Stimulated activated CD4-positive, alpha-beta T cell treated with anti-CD3 and anti-CD28 coated beads, Interleukin-12 subunit alpha, Interleukin-12 subunit beta, amount 100 ng/mL, for 4 hours (primary cell): ENCODE results near the gene STH.
"Not testable (repeated sequence)": the region's sequence is repeated elsewhere in the genome, so short reads cannot be mapped to it uniquely, and the experiment has no call there.

Experiments used
- DNase-seq: peaks from one replicate; pipeline ENCODE4 v3.0.0-alpha.2; 2020

The STH gene

DNA sequence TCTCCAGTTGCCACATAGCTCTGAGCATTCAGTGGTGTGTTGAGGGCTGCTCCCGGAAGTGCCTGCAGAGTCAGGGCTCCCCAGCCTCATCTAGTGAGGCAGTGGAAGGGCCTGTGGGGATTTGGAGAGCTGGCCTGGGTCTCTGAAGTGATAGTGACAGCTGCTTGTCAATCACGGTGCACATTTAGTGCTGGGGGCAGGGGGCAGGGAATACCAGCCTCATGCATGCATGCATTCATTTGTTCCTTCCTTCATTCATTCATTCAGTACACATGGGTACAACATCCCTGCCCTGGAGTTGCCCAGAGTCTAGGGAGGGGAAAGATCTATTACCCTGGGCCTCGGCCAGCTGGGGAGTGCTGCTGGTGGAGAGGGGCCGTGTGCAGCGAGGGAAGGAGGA is 11.3 kb upstream of the STH start:
- DNase-seq = no peak

DNA sequence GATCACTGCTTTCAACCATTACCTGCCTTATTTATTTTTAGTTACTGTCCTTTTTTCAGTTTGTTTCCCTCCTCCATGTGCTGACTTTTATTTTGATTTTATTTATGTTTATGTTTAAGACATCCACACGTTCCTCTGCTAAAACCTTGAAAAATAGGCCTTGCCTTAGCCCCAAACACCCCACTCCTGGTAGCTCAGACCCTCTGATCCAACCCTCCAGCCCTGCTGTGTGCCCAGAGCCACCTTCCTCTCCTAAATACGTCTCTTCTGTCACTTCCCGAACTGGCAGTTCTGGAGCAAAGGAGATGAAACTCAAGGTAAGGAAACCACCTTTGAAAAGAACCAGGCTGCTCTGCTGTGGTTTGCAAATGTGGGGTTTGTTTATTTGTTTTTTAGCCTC is 9.3 kb upstream of the STH start:
- DNase-seq = no peak

DNA sequence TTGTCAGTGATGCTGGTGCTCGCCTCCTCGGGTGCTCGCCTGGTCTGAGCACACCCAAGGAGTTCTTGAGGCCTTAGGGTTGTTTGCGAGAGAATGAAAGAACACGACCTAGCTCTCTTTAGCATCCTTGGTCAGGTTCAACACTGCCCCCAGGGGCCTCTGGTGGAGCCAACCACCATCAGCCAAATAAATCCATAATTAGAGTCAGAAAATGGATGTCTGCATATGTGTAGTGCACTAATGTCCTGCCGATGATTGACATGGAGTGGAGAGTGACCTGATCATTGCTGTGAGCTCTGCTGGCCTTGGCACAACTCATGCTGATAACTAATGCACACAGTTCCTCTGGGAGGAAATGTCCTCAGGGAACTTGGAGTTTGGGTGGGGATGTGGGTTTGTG is 8.2 kb upstream of the STH start:
- no peak for DNase-seq

DNA sequence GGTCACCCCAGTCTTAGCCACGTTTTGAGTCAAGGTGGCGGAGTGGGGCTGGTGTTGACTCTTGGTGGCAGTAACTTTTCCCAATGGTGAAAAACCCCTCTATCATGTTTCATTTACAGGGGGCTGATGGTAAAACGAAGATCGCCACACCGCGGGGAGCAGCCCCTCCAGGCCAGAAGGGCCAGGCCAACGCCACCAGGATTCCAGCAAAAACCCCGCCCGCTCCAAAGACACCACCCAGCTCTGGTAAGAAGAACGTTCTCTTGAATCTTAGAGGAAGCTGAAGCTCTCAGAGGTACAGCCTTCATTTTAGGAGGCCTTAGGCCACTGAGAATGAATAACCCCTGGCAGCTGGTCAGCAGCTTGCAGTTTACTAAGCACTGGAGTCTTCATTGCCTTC is 7.7 kb upstream of the STH start:
- DNase-seq = no peak

DNA sequence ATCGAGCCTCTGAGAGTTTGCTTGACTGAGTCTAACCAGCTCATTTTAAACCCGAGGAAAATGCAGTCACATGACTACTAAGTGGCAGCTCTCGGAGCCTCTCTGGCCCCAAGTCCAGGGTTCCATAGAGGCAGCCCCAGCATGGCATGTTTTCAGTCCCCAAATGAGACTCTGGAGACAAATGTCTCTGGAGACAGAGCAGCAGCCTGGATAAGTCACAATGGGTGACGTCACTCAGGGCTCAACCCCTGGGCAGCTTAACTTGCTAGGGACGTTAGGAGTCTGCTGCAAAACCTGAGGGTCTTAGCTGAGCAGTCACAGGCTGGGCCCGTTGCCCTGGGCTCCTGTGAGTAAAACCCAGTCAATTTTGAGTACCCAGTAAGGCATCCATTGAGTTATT is 6.9 kb upstream of the STH start:
- no peak for DNase-seq

DNA sequence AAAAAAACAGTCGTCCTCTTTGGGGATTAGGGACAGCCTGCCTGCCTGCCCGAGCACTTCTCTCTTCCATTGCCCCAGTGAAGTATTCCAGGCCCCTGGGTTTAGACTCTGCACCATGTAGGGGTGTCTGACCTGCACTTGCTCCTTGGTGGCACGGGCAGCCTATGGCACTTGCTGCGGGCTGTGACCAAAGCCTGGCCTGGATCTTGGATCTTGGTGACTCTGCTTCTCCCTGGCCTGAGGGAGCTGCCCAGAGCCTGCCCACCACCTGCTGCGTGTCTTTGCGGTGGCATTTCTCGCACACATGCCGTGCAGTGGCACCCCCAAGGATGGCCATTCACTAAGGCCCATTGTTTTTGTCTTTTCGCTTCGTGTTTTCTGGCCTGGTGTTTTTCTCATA is 6.1 kb upstream of the STH start:
- DNase-seq = no peak

DNA sequence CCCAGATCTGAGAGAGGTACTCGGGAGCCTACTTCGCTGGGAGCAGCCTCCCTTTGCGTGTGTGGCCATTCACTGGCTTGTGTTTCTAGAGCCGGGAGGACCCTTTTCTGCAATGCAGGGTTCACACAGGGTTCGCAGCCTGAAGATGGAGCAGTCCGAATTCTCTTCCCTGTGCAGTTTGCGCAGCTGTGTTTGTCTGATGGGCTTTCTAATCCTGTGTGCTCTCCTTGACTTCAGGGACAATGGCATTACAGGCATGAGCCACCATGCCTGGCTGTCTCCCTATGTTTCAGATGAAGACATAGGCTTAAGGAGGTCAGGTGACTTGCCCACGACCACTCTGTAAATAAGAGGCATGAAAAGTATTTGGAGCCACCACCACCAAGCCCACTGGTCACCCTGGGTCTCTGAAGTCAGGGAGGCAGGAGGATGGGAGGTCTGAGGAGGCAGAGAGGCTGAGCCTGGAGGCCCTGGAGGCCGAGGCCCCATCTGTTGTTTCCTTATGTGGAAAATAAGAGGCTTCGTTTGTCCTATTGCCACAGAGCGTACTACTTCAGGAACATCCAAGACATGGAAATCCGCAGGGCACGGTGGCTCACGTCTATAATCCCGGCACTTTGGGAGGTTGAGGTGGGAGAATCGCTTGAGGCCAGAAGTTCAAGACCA is 5.0 kb upstream of the STH start:
- no peak for DNase-seq

DNA sequence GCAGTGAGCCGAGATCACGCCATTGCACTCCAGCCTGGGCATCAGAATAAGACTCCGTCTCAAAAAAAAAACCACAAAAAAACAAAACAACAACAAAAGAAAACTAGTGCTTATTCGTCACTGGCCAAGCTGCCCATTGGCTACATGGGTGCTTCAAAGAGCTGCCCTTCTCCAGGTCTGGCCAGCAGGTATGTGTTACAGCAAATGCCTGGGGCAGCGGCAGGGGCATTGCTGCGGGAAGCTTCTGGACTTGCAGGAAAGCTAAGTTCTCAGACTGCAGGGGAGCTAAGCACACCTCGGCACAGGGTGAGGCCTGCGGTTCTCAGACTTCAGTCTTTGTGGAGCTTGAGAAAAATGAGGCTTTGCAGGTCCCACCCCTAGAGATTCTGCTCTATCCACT is 4.1 kb upstream of the STH start:
- DNase-seq = no peak

DNA sequence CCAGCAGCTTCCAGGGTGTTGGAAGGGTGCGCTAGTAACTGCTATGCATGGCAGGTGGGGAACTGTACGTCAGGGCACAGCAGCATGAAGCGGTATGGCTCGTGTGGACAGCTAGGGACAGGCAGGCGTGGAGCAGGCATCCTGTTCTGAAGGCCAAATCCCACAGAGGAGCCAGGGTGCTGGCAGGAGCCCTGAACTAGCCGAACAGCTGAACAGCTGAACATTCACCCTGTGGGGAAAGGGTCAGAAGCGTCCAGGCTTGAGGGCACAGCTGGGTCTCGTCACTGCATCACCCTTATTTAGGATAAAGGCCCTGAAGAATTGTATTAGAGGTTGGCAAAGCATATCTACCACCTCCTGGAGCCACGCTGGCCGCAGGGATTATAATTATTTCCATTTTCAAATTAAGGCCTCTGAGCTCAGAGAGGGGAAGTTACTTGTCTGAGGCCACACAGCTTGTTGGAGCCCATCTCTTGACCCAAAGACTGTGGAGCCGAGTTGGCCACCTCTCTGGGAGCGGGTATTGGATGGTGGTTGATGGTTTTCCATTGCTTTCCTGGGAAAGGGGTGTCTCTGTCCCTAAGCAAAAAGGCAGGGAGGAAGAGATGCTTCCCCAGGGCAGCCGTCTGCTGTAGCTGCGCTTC is 3.3 kb upstream of the STH start:
- no peak for DNase-seq

DNA sequence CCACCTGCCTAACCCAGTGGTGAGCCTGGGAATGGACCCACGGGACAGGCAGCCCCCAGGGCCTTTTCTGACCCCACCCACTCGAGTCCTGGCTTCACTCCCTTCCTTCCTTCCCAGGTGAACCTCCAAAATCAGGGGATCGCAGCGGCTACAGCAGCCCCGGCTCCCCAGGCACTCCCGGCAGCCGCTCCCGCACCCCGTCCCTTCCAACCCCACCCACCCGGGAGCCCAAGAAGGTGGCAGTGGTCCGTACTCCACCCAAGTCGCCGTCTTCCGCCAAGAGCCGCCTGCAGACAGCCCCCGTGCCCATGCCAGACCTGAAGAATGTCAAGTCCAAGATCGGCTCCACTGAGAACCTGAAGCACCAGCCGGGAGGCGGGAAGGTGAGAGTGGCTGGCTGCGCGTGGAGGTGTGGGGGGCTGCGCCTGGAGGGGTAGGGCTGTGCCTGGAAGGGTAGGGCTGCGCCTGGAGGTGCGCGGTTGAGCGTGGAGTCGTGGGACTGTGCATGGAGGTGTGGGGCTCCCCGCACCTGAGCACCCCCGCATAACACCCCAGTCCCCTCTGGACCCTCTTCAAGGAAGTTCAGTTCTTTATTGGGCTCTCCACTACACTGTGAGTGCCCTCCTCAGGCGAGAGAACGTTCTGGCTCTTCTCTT is 2.6 kb upstream of the STH start:
- no peak for DNase-seq

DNA sequence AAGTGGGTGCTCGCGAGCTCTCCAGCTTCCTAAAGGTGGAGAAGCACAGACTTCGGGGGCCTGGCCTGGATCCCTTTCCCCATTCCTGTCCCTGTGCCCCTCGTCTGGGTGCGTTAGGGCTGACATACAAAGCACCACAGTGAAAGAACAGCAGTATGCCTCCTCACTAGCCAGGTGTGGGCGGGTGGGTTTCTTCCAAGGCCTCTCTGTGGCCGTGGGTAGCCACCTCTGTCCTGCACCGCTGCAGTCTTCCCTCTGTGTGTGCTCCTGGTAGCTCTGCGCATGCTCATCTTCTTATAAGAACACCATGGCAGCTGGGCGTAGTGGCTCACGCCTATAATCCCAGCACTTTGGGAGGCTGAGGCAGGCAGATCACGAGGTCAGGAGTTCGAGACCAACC is 1.9 kb upstream of the STH start:
- no peak for DNase-seq

DNA sequence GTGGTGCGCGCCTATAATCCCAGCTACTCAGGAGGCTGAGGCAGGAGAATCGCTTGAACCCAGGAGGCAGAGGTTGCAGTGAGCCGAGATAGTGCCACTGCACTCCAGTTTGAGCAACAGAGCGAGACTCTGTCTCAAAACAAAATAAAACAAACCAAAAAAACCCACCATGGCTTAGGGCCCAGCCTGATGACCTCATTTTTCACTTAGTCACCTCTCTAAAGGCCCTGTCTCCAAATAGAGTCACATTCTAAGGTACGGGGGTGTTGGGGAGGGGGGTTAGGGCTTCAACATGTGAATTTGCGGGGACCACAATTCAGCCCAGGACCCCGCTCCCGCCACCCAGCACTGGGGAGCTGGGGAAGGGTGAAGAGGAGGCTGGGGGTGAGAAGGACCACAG is 1.4 kb upstream of the STH start:
- DNase-seq = no peak

DNA sequence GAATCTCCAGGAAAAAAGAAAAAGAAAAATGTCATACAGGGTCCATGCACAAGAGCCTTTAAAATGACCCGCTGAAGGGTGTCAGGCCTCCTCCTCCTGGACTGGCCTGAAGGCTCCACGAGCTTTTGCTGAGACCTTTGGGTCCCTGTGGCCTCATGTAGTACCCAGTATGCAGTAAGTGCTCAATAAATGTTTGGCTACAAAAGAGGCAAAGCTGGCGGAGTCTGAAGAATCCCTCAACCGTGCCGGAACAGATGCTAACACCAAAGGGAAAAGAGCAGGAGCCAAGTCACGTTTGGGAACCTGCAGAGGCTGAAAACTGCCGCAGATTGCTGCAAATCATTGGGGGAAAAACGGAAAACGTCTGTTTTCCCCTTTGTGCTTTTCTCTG is 845 bp downstream of the STH start:
- DNase-seq = no peak

DNA sequence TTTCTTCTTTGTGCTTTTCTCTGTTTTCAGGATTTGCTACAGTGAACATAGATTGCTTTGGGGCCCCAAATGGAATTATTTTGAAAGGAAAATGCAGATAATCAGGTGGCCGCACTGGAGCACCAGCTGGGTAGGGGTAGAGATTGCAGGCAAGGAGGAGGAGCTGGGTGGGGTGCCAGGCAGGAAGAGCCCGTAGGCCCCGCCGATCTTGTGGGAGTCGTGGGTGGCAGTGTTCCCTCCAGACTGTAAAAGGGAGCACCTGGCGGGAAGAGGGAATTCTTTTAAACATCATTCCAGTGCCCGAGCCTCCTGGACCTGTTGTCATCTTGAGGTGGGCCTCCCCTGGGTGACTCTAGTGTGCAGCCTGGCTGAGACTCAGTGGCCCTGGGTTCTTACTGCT is 1.2 kb downstream of the STH start:
- DNase-seq = no peak

DNA sequence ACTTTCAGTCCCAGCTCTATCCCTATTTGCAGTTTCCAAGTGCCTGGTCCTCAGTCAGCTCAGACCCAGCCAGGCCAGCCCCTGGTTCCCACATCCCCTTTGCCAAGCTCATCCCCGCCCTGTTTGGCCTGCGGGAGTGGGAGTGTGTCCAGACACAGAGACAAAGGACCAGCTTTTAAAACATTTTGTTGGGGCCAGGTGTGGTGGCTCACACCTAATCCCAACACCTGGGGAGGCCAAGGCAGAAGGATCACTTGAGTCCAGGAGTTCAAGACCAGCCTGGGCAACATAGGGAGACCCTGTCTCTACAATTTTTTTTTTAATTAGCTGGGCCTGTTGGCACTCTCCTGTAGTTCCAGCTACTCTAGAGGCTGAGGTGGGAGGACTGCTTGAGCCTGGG is 1.7 kb downstream of the STH start:
- DNase-seq = no peak

DNA sequence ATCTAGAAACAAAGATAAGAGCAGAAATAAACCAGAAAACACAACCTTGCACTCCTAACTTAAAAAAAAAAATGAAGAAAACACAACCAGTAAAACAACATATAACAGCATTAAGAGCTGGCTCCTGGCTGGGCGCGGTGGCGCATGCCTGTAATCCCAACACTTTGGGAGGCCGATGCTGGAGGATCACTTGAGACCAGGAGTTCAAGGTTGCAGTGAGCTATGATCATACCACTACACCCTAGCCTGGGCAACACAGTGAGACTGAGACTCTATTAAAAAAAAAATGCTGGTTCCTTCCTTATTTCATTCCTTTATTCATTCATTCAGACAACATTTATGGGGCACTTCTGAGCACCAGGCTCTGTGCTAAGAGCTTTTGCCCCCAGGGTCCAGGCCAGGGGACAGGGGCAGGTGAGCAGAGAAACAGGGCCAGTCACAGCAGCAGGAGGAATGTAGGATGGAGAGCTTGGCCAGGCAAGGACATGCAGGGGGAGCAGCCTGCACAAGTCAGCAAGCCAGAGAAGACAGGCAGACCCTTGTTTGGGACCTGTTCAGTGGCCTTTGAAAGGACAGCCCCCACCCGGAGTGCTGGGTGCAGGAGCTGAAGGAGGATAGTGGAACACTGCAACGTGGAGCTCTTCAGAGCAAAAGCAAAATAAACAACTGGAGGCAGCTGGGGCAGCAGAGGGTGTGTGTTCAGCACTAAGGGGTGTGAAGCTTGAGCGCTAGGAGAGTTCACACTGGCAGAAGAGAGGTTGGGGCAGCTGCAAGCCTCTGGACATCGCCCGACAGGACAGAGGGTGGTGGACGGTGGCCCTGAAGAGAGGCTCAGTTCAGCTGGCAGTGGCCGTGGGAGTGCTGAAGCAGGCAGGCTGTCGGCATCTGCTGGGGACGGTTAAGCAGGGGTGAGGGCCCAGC is 2.6 kb downstream of the STH start:
- DNase-seq = no peak

DNA sequence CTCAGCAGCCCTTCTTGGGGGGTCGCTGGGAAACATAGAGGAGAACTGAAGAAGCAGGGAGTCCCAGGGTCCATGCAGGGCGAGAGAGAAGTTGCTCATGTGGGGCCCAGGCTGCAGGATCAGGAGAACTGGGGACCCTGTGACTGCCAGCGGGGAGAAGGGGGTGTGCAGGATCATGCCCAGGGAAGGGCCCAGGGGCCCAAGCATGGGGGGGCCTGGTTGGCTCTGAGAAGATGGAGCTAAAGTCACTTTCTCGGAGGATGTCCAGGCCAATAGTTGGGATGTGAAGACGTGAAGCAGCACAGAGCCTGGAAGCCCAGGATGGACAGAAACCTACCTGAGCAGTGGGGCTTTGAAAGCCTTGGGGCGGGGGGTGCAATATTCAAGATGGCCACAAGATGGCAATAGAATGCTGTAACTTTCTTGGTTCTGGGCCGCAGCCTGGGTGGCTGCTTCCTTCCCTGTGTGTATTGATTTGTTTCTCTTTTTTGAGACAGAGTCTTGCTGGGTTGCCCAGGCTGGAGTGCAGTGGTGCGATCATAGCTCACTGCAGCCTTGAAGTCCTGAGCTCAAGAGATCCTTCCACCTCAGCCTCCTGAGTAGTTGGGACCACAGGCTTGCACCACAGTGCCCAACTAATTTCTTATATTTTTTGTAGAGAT is 3.4 kb downstream of the STH start:
- peak; percentile 59 for DNase-seq

DNA sequence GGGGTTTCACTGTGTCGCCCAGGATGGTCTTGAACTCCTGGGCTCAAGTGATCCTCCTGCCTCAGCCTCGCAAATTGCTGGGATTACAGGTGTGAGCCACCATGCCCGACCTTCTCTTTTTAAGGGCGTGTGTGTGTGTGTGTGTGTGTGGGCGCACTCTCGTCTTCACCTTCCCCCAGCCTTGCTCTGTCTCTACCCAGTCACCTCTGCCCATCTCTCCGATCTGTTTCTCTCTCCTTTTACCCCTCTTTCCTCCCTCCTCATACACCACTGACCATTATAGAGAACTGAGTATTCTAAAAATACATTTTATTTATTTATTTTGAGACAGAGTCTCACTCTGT is 3.9 kb downstream of the STH start:
- no peak for DNase-seq

DNA sequence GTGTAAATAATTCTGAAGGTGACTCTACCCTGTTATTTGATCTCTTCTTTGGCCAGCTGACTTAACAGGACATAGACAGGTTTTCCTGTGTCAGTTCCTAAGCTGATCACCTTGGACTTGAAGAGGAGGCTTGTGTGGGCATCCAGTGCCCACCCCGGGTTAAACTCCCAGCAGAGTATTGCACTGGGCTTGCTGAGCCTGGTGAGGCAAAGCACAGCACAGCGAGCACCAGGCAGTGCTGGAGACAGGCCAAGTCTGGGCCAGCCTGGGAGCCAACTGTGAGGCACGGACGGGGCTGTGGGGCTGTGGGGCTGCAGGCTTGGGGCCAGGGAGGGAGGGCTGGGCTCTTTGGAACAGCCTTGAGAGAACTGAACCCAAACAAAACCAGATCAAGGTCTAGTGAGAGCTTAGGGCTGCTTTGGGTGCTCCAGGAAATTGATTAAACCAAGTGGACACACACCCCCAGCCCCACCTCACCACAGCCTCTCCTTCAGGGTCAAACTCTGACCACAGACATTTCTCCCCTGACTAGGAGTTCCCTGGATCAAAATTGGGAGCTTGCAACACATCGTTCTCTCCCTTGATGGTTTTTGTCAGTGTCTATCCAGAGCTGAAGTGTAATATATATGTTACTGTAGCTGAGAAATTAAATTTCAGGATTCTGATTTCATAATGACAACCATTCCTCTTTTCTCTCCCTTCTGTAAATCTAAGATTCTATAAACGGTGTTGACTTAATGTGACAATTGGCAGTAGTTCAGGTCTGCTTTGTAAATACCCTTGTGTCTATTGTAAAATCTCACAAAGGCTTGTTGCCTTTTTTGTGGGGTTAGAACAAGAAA is 5.1 kb downstream of the STH start:
- no peak for DNase-seq

DNA sequence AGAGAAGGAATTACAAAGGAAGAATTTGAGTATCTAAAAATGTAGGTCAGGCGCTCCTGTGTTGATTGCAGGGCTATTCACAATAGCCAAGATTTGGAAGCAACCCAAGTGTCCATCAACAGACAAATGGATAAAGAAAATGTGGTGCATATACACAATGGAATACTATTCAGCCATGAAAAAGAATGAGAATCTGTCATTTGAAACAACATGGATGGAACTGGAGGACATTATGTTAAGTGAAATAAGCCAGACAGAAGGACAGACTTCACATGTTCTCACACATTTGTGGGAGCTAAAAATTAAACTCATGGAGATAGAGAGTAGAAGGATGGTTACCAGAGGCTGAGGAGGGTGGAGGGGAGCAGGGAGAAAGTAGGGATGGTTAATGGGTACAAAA is 7.0 kb downstream of the STH start:
- DNase-seq = not testable (repeated sequence)

DNA sequence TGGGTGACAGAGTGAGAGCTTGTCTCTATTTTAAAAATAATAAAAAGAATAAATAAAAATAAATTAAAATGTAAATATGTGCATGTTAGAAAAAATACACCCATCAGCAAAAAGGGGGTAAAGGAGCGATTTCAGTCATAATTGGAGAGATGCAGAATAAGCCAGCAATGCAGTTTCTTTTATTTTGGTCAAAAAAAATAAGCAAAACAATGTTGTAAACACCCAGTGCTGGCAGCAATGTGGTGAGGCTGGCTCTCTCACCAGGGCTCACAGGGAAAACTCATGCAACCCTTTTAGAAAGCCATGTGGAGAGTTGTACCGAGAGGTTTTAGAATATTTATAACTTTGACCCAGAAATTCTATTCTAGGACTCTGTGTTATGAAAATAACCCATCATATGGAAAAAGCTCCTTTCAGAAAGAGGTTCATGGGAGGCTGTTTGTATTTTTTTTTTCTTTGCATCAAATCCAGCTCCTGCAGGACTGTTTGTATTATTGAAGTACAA is 8.5 kb downstream of the STH start:
- no peak for DNase-seq

DNA sequence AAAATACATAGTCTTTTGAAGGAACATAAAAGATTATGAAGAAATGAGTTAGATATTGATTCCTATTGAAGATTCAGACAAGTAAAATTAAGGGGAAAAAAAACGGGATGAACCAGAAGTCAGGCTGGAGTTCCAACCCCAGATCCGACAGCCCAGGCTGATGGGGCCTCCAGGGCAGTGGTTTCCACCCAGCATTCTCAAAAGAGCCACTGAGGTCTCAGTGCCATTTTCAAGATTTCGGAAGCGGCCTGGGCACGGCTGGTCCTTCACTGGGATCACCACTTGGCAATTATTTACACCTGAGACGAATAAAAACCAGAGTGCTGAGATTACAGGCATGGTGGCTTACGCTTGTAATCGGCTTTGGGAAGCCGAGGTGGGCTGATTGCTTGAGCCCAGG is 9.5 kb downstream of the STH start:
- DNase-seq = no peak
